NCI-H1694 (cell line): ENCODE measurements around the gene CSF1R.

ENCODE experiments used
- DNase-seq: peaks from one replicate; lab custom pipeline; 2025; lab: John Stamatoyannopoulos, UW

The CSF1R gene

GRCh38 chr5:150120617-150121447 is 34.5 kb upstream of the CSF1R start:
- DNase-seq: no peak

- DNase-seq: no peak
These were observed 33.7 kb upstream of the CSF1R start for GRCh38 chr5:150120062-150120441.

- DNase-seq: no peak
These were observed 33.2 kb upstream of the CSF1R start for GRCh38 chr5:150119421-150120061.

GRCh38 chr5:150118561-150119229 is 32.3 kb upstream of the CSF1R start:
- no peak for DNase-seq

- DNase-seq: no peak
These were observed 31.7 kb upstream of the CSF1R start for GRCh38 chr5:150117945-150118560.

- no peak for DNase-seq
These were observed 30.5 kb upstream of the CSF1R start for GRCh38 chr5:150116667-150117400.

GRCh38 chr5:150114773-150115408 is 28.5 kb upstream of the CSF1R start:
- no peak for DNase-seq

GRCh38 chr5:150114102-150114641 is 27.8 kb upstream of the CSF1R start:
- DNase-seq: no peak

GRCh38 chr5:150113047-150113744 is 26.8 kb upstream of the CSF1R start:
- no peak for DNase-seq

GRCh38 chr5:150112201-150113046 is 26.1 kb upstream of the CSF1R start:
- DNase-seq: no peak

GRCh38 chr5:150111122-150111521 is 24.8 kb upstream of the CSF1R start:
- no peak for DNase-seq

GRCh38 chr5:150109921-150110320 is 23.6 kb upstream of the CSF1R start:
- DNase-seq: no peak

- DNase-seq: no peak
These were observed 22.6 kb upstream of the CSF1R start for GRCh38 chr5:150108711-150109514.

GRCh38 chr5:150107909-150108447 is 21.6 kb upstream of the CSF1R start:
- no peak for DNase-seq

GRCh38 chr5:150106674-150107426 is 20.5 kb upstream of the CSF1R start:
- DNase-seq: no peak

- DNase-seq: no peak
These were observed 19.7 kb upstream of the CSF1R start for GRCh38 chr5:150105928-150106615.

- no peak for DNase-seq
These were observed 18.2 kb upstream of the CSF1R start for GRCh38 chr5:150104550-150104870.
